Measurements from ENCODE around the gene STXBP6. TPM values are rescaled to one million over a fixed set of nuclear protein-coding genes. Genes with fewer than 3 reads are reported as not detected.

STXBP6 gene
- total RNA-seq, 2 experiments from 2014 or later, result not detected

DNA sequence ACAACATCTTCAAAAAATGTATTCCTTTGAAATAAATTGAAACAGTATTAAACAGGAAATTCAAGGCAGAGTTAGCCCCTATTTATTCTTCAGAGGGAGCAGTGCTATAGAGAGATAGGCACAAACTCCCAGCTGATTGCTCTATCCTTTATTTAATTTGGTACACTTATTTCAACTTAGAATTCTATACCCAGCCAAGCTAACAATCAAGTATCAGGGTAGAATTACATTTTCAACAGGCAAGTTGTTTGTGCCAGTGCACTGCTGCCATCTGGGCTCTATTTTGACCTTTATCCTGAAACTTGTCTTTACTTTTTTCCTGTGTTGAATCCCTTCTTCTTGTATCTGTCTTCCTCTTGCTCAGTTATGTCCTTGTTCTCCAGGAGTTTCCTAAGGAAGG, 159.2 kb downstream of the STXBP6 start:
- no peak overlapping the region for H3K4me3 Mint-ChIP-seq
- no peak overlapping the region for H3K27ac Mint-ChIP-seq
- Histone ChIP-seq H3K27me3 (ENCODE audit: control insufficient read depth in 1 of 2, insufficient read depth in 2 of 2, low read length in 2 of 2) (peaks cover 5 to 8% of the 10 kb centered on the region in 2 experiments), H3K9me3 (ENCODE audit: control insufficient read depth in 1 of 2, insufficient read depth in 1 of 2, low read length in 2 of 2) (no peaks in the 10 kb centered on the region), H3K27ac (ENCODE audit: low read depth in 1 of 2, low read length in 2 of 2) (no peak overlapping the region), H3K36me3 (ENCODE audit: insufficient read depth, low read length) (no peaks in the 10 kb centered on the region), H3K4me3 (ENCODE audit: low read length) (no peak overlapping the region), H3K4me1 (ENCODE audit: insufficient read depth, low read length) (no peaks in the 10 kb centered on the region)
- ATAC-seq (ENCODE audit: poor library complexity), result no peak
- no peaks in the 10 kb centered on the region for H3K9me3 Mint-ChIP-seq
- H3K27me3 Mint-ChIP-seq, result peaks cover 39% of the 10 kb centered on the region
- ChIA-PET POLR2A (no interaction called here), CTCF (no interaction called here)
- no peaks in the 10 kb centered on the region for H3K36me3 Mint-ChIP-seq (ENCODE audit: low read depth)
- TF ChIP-seq, protein P1, sequence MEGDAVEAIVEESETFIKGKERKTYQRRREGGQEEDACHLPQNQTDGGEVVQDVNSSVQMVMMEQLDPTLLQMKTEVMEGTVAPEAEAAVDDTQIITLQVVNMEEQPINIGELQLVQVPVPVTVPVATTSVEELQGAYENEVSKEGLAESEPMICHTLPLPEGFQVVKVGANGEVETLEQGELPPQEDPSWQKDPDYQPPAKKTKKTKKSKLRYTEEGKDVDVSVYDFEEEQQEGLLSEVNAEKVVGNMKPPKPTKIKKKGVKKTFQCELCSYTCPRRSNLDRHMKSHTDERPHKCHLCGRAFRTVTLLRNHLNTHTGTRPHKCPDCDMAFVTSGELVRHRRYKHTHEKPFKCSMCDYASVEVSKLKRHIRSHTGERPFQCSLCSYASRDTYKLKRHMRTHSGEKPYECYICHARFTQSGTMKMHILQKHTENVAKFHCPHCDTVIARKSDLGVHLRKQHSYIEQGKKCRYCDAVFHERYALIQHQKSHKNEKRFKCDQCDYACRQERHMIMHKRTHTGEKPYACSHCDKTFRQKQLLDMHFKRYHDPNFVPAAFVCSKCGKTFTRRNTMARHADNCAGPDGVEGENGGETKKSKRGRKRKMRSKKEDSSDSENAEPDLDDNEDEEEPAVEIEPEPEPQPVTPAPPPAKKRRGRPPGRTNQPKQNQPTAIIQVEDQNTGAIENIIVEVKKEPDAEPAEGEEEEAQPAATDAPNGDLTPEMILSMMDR (IDR thresholded peaks at IDR 0.05), result no peak
- no peaks in the 10 kb centered on the region for H3K4me1 Mint-ChIP-seq (ENCODE audit: low read depth)
- intact Hi-C loops (cut with DNase I, micrococcal nuclease), result no loop called here
- no peak for DNase-seq

GRCh38 chr14:24889843-24890242, 160.1 kb downstream of the STXBP6 start:
- H3K4me1 ChIP-seq (ENCODE audit: insufficient read depth, low read length), result no peaks in the 10 kb centered on the region
- H3K36me3 Mint-ChIP-seq (ENCODE audit: low read depth), result no peaks in the 10 kb centered on the region
- H3K27me3 Mint-ChIP-seq, result peaks cover 36% of the 10 kb centered on the region
- no peak overlapping the region for H3K27ac ChIP-seq (ENCODE audit: low read depth in 1 of 2, low read length in 2 of 2)
- peaks cover 5 to 8% of the 10 kb centered on the region in 2 experiments for H3K27me3 ChIP-seq (ENCODE audit: control insufficient read depth in 1 of 2, insufficient read depth in 2 of 2, low read length in 2 of 2)
- no peaks in the 10 kb centered on the region for H3K9me3 Mint-ChIP-seq
- H3K9me3 ChIP-seq (ENCODE audit: control insufficient read depth in 1 of 2, insufficient read depth in 1 of 2, low read length in 2 of 2), result no peaks in the 10 kb centered on the region
- ChIA-PET CTCF (no interaction called here), POLR2A (no interaction called here)
- no peak overlapping the region for H3K27ac Mint-ChIP-seq
- H3K4me3 ChIP-seq (ENCODE audit: low read length), result no peak overlapping the region
- TF ChIP-seq, protein P1 (IDR thresholded peaks at IDR 0.05), result no peak
- no peaks in the 10 kb centered on the region for H3K36me3 ChIP-seq (ENCODE audit: insufficient read depth, low read length)
- intact Hi-C loops (cut with DNase I, micrococcal nuclease), result no loop called here
- H3K4me1 Mint-ChIP-seq (ENCODE audit: low read depth), result no peaks in the 10 kb centered on the region
- H3K4me3 Mint-ChIP-seq, result no peak overlapping the region
- DNase-seq, result no peak
- ATAC-seq (ENCODE audit: poor library complexity), result no peak

DNA sequence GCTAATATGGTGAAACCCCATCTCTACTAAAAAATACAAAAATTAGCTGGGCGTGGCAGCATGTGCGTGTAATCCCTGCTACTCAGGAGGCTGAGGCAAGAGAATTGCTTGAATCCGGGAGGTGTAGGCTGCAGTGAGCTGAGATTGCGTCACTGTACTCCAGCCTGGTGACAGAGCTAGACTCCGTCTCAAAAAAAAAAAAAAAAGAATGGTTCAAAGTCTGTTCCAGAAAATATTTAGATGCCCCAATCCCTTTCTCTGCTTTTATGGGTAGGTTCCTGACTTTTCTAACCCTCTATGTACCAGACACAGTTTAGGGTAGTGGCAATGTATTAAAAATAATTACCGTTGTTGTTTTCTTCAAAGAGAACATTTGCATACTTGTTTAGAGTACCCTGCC, 161.4 kb downstream of the STXBP6 start:
- peaks cover 39% of the 10 kb centered on the region for H3K27me3 Mint-ChIP-seq
- no peak overlapping the region for H3K27ac Mint-ChIP-seq

More for the DNA sequence above, 161.4 kb downstream of the STXBP6 start:
- no peaks in the 10 kb centered on the region for H3K36me3 ChIP-seq (ENCODE audit: insufficient read depth, low read length)
- TF ChIP-seq, protein P1 (IDR thresholded peaks at IDR 0.05), result no peak
- no peak overlapping the region for H3K4me3 ChIP-seq (ENCODE audit: low read length)
- no peaks in the 10 kb centered on the region for H3K4me1 ChIP-seq (ENCODE audit: insufficient read depth, low read length)
- ATAC-seq (ENCODE audit: poor library complexity) (no peak), DNase-seq (no peak)
- no peak overlapping the region for H3K27ac ChIP-seq (ENCODE audit: low read depth in 1 of 2, low read length in 2 of 2)
- intact Hi-C loops (cut with DNase I, micrococcal nuclease), result no loop called here
- H3K27me3 ChIP-seq (ENCODE audit: control insufficient read depth in 1 of 2, insufficient read depth in 2 of 2, low read length in 2 of 2), result peaks cover 5 to 8% of the 10 kb centered on the region in 2 experiments
- Mint-ChIP-seq H3K9me3 (no peaks in the 10 kb centered on the region), H3K4me3 (no peak overlapping the region), H3K4me1 (ENCODE audit: low read depth) (no peaks in the 10 kb centered on the region), H3K36me3 (ENCODE audit: low read depth) (no peaks in the 10 kb centered on the region)
- ChIA-PET POLR2A (no interaction called here), CTCF (no interaction called here)
- H3K9me3 ChIP-seq (ENCODE audit: control insufficient read depth in 1 of 2, insufficient read depth in 1 of 2, low read length in 2 of 2), result no peaks in the 10 kb centered on the region

Data from CD4-positive, alpha-beta T cell (primary cell).